Ovary (tissue), 9 donors: ENCODE data around the gene WFDC5. TPM values are rescaled to one million over a fixed set of nuclear protein-coding genes. Genes with fewer than 3 reads are reported as not detected.

Experiments
- DNase-seq, 5 donors: peaks; one replicate each; pipeline ENCODE4 v3.0.0-alpha.2; 2019 to 2020
- H3K27ac ChIP-seq, 2 donors: fragments of 200-600 bp; one replicate each; pipeline versions ENCODE4 v1.5.1 to v1.8.0; 2019 to 2022
- H3K27me3 ChIP-seq: fragments of 200-600 bp; one replicate; pipeline ENCODE4 v1.8.0; 2022
- H3K36me3 ChIP-seq: fragments of 200-600 bp; sonication (generic); one replicate; pipeline ENCODE4 v1.5.1; 2019
- H3K4me1 ChIP-seq: one replicate; pipeline ENCODE4 v1.8.1; 2013; ENCODE audit warnings: mild to moderate bottlenecking, moderate library complexity; ENCODE audit not compliant: insufficient read depth
- H3K4me3 ChIP-seq: fragments of 200-600 bp; sonication (generic); one replicate; pipeline ENCODE4 v1.5.1; 2017
- H3K9me3 ChIP-seq, 2 donors: fragments of 200-600 bp in 1 of 2; sonication (generic) in 1 of 2; one replicate each; pipeline versions ENCODE4 v1.5.1 to v1.8.1; 2013 to 2019; ENCODE audit warnings: mild to moderate bottlenecking in 1 of 2, moderate library complexity in 1 of 2
- EP300 ChIP-seq: sonication (generic); formaldehyde crosslinking; IDR thresholded peaks from one replicate; pipeline ENCODE4 v1.6.1; 2017; ENCODE audit warnings: antibody characterized with exemption
- POLR2A ChIP-seq: fragments of 450-650 bp; IDR thresholded peaks from one replicate; pipeline ENCODE4 v1.6.1; 2017; ENCODE audit warnings: antibody characterized with exemption, mild to moderate bottlenecking, moderate library complexity
- WGBS, 3 donors: extraction: QIAGEN DNeasy Blood & Tissue Kit in 1 of 3; methylation state at CpG; one replicate each; pipeline versions ENCODE4 v1.1.5 to v1.1.7; 2013 to 2017; 5-methylcytosine and 5-hydroxymethylcytosine counted together
- intact Hi-C, 4 donors: fragments of 100-400 bp; cut with DNase I; formaldehyde crosslinking; loops; one replicate each; pipeline versions ENCODE4 v1.11.0 to v1.15.1; 2022 to 2023
- polyA plus RNA-seq, 2 donors: library from polyadenylated mRNA; stranded (reverse); fragments of 200-250 nt in 1 of 2; fragments of 350-450 nt in 1 of 2; fragmentation: Illumina TruSeq in 1 of 2; extraction: RNeasy Lipid Tissue Mini Kit (QIAGEN cat#74804) in 1 of 2; gene quantifications; one replicate each; pipeline ENCODE4 v1.2.3, GENCODE V29; 2013 to 2014
- total RNA-seq, 7 donors: library from RNA; depleted of rRNA in 2 of 7; stranded (reverse); fragments of >200 nt in 2 of 7; fragmentation: NEBNext Ultra II Directional in 3 of 7; extraction: Animal tissue kit (Norgen Biotek cat#: 25700) in 3 of 7; gene quantifications; one replicate each; pipeline versions ENCODE4 v1.1.0 to v1.2.4, GENCODE V29; 2016 to 2023
- TF ChIP-seq, protein P1 (sequence below), 3 donors: fragments of 450-650 bp in 2 of 3; fragments of 200-600 bp in 1 of 3; IDR thresholded peaks; one replicate each; pipeline versions ENCODE4 v1.5.1 to v1.8.0; 2016 to 2022; ENCODE audit warnings: antibody characterized with exemption in 3 of 3, mild to moderate bottlenecking in 1 of 3
- donor health status: DM: no; HTN: no; CAD: no; lungs with moderate emphysema.
- donor health status: DM: no; HTN: no; CAD: no.
- donor health status: Bipolar disorder and iron deficiency.
- donor health status: DM: yes; HTN: yes; CAD: no.
- donor health status: DM: no; HTN: no; CAD: no.
- donor health status: DM: yes; HTN: yes; CAD: no.

Gene WFDC5
- total and polyA plus RNA-seq, 9 donors = not detected

DNA sequence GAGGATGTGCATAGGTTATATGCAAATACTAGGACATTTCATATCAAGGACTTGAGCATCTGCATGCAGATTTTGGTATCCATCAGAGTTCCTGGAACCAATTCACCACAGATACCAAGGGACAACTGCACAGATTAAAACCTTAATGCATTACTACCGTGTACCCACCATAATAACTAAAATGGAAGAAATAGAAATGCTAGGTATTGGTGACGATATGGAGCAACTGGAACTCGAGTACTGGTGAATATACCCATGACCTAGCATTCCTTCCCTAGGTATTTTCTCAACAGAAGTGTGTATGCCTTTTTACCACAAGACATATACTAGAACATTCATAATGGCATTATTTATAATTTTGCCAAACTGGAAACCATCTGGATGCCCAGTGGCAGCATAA lies 32.5 kb downstream of the WFDC5 start:
- no peaks in the 10 kb centered on the region for H3K9me3 ChIP-seq
- intact Hi-C loops = no loop called here
- H3K27ac ChIP-seq = no peak overlapping the region
- TF ChIP-seq POLR2A (no peak), EP300 (no peak)
- TF ChIP-seq, protein P1, sequence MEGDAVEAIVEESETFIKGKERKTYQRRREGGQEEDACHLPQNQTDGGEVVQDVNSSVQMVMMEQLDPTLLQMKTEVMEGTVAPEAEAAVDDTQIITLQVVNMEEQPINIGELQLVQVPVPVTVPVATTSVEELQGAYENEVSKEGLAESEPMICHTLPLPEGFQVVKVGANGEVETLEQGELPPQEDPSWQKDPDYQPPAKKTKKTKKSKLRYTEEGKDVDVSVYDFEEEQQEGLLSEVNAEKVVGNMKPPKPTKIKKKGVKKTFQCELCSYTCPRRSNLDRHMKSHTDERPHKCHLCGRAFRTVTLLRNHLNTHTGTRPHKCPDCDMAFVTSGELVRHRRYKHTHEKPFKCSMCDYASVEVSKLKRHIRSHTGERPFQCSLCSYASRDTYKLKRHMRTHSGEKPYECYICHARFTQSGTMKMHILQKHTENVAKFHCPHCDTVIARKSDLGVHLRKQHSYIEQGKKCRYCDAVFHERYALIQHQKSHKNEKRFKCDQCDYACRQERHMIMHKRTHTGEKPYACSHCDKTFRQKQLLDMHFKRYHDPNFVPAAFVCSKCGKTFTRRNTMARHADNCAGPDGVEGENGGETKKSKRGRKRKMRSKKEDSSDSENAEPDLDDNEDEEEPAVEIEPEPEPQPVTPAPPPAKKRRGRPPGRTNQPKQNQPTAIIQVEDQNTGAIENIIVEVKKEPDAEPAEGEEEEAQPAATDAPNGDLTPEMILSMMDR (IDR thresholded peaks at IDR 0.05) = no peak
- WGBS, 3 donors = 95 to 99% (median 98%) methylated on average over 3 of the region's 3 CpGs
- no peak overlapping the region for H3K4me3 ChIP-seq
- DNase-seq = no peak
- no peaks in the 10 kb centered on the region for H3K4me1 ChIP-seq
- no peaks in the 10 kb centered on the region for H3K36me3 ChIP-seq
- no peaks in the 10 kb centered on the region for H3K27me3 ChIP-seq

DNA sequence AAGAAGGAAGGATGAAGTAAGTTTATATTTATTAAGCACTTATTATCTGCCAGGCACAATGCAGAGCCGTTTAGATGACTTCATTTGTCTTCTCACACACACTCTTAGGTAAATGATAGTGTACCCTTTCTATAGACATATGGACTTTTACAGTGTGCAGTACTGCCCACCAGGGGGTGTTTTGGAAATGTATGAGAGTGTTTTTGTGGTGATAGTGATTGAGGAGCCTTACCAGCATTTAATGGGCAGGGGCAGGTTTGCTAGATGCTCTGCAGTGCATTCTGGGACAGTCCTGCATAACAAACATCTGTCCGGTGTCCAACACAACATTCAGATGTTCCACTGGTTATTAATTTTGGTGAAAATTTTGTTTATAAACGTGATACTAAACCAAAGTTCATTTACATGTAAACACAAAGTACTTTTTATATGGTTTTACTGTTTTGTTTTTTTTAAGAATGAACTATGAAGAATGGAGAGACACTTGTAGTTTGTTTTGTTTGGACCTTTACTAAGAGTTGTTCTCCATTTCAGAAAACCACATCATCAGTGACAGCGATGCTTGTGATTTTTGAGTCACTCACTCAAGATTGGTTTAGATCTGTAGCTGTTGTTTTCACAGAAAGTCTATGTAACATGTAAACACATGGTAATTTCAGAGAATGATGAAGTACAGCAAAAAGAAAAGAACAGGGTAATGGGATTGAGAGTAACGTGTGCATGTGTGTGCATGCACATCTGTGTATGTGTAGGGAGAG lies 33.9 kb downstream of the WFDC5 start:
- DNase-seq = no peak
- no peak overlapping the region for H3K4me3 ChIP-seq
- no peaks in the 10 kb centered on the region for H3K36me3 ChIP-seq
- H3K27me3 ChIP-seq = no peaks in the 10 kb centered on the region
- intact Hi-C loops = no loop called here
- no peaks in the 10 kb centered on the region for H3K4me1 ChIP-seq
- H3K9me3 ChIP-seq = no peaks in the 10 kb centered on the region
- no peak overlapping the region for H3K27ac ChIP-seq
- TF ChIP-seq POLR2A = no peak
- TF ChIP-seq EP300 = no peak
- TF ChIP-seq, protein P1 (IDR thresholded peaks at IDR 0.05) = no peak
- WGBS, 3 donors = 82 to 89% (median 82%) methylated on average over 5 of the region's 5 CpGs

DNA sequence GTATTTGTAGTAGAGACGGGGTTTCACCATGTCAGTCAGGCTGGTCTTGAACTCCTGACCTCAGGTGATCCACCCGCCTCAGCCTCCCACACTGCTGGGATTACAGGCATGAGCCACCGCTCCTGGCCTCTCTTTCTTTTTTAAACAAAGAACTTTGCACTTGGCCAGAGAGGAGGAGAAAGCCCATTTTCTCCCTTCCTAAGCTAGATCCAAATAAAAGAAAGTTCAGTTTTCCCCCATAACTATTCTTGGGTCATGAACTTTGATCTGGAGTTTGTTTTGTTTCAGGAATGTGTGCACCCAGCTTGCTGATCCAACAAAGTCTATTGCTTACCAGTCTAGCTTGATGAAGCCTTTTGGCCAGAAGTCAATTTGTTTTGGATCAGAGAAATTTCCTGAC lies 37.4 kb downstream of the WFDC5 start:
- H3K27ac ChIP-seq = no peak overlapping the region
- no peaks in the 10 kb centered on the region for H3K4me1 ChIP-seq
- 87 to 94% (median 91%) methylated on average over 3 of the region's 3 CpGs for WGBS, 3 donors
- H3K4me3 ChIP-seq = no peak overlapping the region
- H3K27me3 ChIP-seq = no peaks in the 10 kb centered on the region
- no peaks in the 10 kb centered on the region for H3K9me3 ChIP-seq
- H3K36me3 ChIP-seq = no peaks in the 10 kb centered on the region
- no peak for DNase-seq
- intact Hi-C loops = no loop called here
- TF ChIP-seq, protein P1 (IDR thresholded peaks at IDR 0.05) = no peak
- no peak for TF ChIP-seq EP300
- TF ChIP-seq POLR2A = no peak

DNA sequence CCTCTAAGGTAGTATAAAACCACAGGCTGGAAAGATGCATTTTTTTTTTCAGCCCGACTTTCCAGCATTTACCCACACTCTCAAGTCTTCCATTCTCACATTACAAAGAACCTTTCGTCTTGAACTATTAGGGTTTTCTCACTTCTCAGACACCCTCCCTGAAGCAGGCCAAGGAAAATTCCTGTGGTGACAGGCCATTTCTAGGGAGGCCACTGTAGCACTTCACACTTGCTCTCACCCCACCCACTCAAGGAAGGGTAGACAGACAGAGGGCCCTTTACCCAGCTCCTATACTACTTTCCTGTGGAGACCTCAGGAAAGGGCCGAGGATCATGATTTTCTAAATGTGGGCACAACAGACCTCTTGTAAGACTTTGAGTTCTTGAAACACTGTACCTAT lies 41.8 kb downstream of the WFDC5 start:
- TF ChIP-seq, protein P1 (IDR thresholded peaks at IDR 0.05) = no peak
- no peak for TF ChIP-seq POLR2A
- TF ChIP-seq EP300 = no peak
- intact Hi-C loops = no loop called here
- Histone ChIP-seq H3K27me3 (no peaks in the 10 kb centered on the region), H3K9me3 (no peaks in the 10 kb centered on the region), H3K4me3 (no peak overlapping the region), H3K27ac (no peak overlapping the region), H3K4me1 (no peaks in the 10 kb centered on the region), H3K36me3 (no peaks in the 10 kb centered on the region)
- WGBS, 3 donors = 85 to 94% (median 93%) methylated on average over 3 of the region's 3 CpGs
- no peak for DNase-seq
